ENCODE results near the gene FAM78B. TPM values are rescaled to one million over a fixed set of nuclear protein-coding genes. Genes with fewer than 3 reads are reported as not detected.

Gene FAM78B
- total RNA-seq (1 to 10 TPM in 3 of 5 donors, not detected in 2; 1.0 to 8.0 (median 1.1) TPM), polyA plus RNA-seq (under 1 TPM; 0.44 to 0.76 (median 0.55) TPM)
- long read RNA-seq, donor 1, full-length matches to known transcripts, result 1 of 1 reads
- long read RNA-seq, donor 1, partial matches to known transcripts, result 0 of 1 reads
- long read RNA-seq, donor 1, other reads (novel, unspliced or antisense), result 0 of 1 reads
- long read RNA-seq, donor 2, result 0 reads
- long read RNA-seq, donor 3, result 0 reads
- long read RNA-seq, donor 4, result 0 reads
- long read RNA-seq, donor 5, result 0 reads
- long read RNA-seq, donor 6, result 0 reads
- long read RNA-seq, donor 7, partial matches to known transcripts, result 0 of 1 reads
- long read RNA-seq, donor 7, other reads (novel, unspliced or antisense), result 0 of 1 reads
- long read RNA-seq, donor 8, result 0 reads
- long read RNA-seq, donor 9, result 0 reads
- long read RNA-seq, donor 10, result 0 reads

GRCh38 chr1:166166698-166167571, at the start of gene FAM78B:
Gene FAM78B (minus strand): TSS chr1:166167001. CDS start chr1:166166248, 753 bp downstream.
- peak within 1 kb of the TSS; percentile 39 to 81 (median 58) for H3K27ac ChIP-seq
- no peaks in the 10 kb centered on the region for H3K9me3 ChIP-seq
- H3K36me3 ChIP-seq, result no peaks in the 10 kb centered on the region
- intact Hi-C loops (cut with DNase I; ENCODE audit: low total_unique reads), result loop anchor here (10.0 kb wide), 1 partner anchor 242 kb away; no protein-coding TSS in a partner anchor
- peak; percentile 80 to 90 for DNase-seq
- peaks cover 14 to 29% (median 25%) of the 10 kb centered on the region in 4 donors for H3K4me1 ChIP-seq
- H3K4me3 ChIP-seq, result peak within 1 kb of the TSS; percentile 67 to 95 (median 77)
- H3K27me3 ChIP-seq, result peaks cover 0 to 35% (median 0%) of the 10 kb centered on the region in 3 donors
- TF ChIP-seq EP300 (IDR thresholded peaks at IDR 0.05), result no peak
- 1 to 2% (median 1%) methylated on average over 11 to 64 of the region's 64 CpGs for WGBS, 5 donors

GRCh38 chr1:166202546-166202945, 35.7 kb upstream of the FAM78B start:
- intact Hi-C loops (cut with DNase I; ENCODE audit: low total_unique reads), result no loop called here
- no peak overlapping the region for H3K4me3 ChIP-seq
- 69 to 87% (median 74%) methylated on average over 2 of the region's 2 CpGs for WGBS, 5 donors
- TF ChIP-seq POLR2AphosphoS5 (IDR thresholded peaks at IDR 0.05) (no peak), POLR2A (IDR thresholded peaks at IDR 0.05) (no peak), EP300 (IDR thresholded peaks at IDR 0.05) (no peak), CTCF (IDR thresholded peaks at IDR 0.05) (no peak)
- no peaks in the 10 kb centered on the region for H3K9me3 ChIP-seq
- no peak for DNase-seq
- no peak overlapping the region for H3K27ac ChIP-seq
- no peaks in the 10 kb centered on the region for H3K36me3 ChIP-seq
- no peaks in the 10 kb centered on the region for H3K27me3 ChIP-seq
- H3K4me1 ChIP-seq, result no peaks in the 10 kb centered on the region

GRCh38 chr1:166200743-166201142, 33.9 kb upstream of the FAM78B start:
- no peaks in the 10 kb centered on the region for H3K27me3 ChIP-seq
- H3K4me1 ChIP-seq, result no peaks in the 10 kb centered on the region
- no peak for TF ChIP-seq POLR2A (IDR thresholded peaks at IDR 0.05)
- no peak for TF ChIP-seq POLR2AphosphoS5 (IDR thresholded peaks at IDR 0.05)
- no peak for TF ChIP-seq EP300 (IDR thresholded peaks at IDR 0.05)
- no peak for TF ChIP-seq CTCF (IDR thresholded peaks at IDR 0.05)
- no peaks in the 10 kb centered on the region for H3K36me3 ChIP-seq
- no peaks in the 10 kb centered on the region for H3K9me3 ChIP-seq
- intact Hi-C loops (cut with DNase I; ENCODE audit: low total_unique reads), result no loop called here
- no peak overlapping the region for H3K27ac ChIP-seq
- H3K4me3 ChIP-seq, result no peak overlapping the region
- no peak for DNase-seq
- 71 to 86% (median 76%) methylated on average over 2 of the region's 2 CpGs for WGBS, 5 donors

- Histone ChIP-seq H3K4me3 (no peak overlapping the region), H3K36me3 (no peaks in the 10 kb centered on the region), H3K27me3 (no peaks in the 10 kb centered on the region), H3K4me1 (no peaks in the 10 kb centered on the region), H3K9me3 (no peaks in the 10 kb centered on the region), H3K27ac (no peak overlapping the region)
- TF ChIP-seq POLR2A (IDR thresholded peaks at IDR 0.05) (no peak), CTCF (IDR thresholded peaks at IDR 0.05) (no peak), POLR2AphosphoS5 (IDR thresholded peaks at IDR 0.05) (no peak), EP300 (IDR thresholded peaks at IDR 0.05) (no peak)
- WGBS, 5 donors, result 10 to 28% (median 16%) methylated on average over 1 of the region's 1 CpG
- DNase-seq, result peak in 1 of 2 donors; percentile 2
- intact Hi-C loops (cut with DNase I; ENCODE audit: low total_unique reads), result no loop called here
Measured at GRCh38 chr1:166197597-166197996, 30.8 kb upstream of the FAM78B start.

Data from stomach (tissue), 19 donors.